HL-60 (cell line): ENCODE data around the gene AKT3.

Experiments
- DNase-seq, 2 experiments: peaks; one replicate each; pipeline ENCODE4 v3.0.0-alpha.2; 2010 to 2020; ENCODE audit warnings: low read depth in 1 of 2, low spot score in 1 of 2
- H3K27ac ChIP-seq: fragments of 250-450 bp; sonication (Bioruptor Pico); replicated peaks from 2 replicates; pipeline ENCODE4 v1.5.1; 2020; ENCODE audit warnings: mild to moderate bottlenecking, moderate library complexity
- H3K27me3 ChIP-seq: fragments of 250-450 bp; sonication (Bioruptor Pico); 2 replicates; pipeline ENCODE4 v1.5.1; 2021; ENCODE audit warnings: mild to moderate bottlenecking, moderate library complexity; ENCODE audit not compliant: insufficient read depth, poor library complexity, severe bottlenecking
- H3K4me3 ChIP-seq: replicated peaks from 2 replicates; pipeline ENCODE4 v1.5.1; 2011; ENCODE audit warnings: mild to moderate bottlenecking, control low read depth, low read length; ENCODE audit not compliant: insufficient read depth
- GABPA ChIP-seq: IDR thresholded peaks from 2 replicates; pipeline ENCODE4 v1.6.1; 2012; ENCODE audit warnings: low read depth
- POLR2AphosphoS5 ChIP-seq: IDR thresholded peaks from 2 replicates; pipeline ENCODE4 v1.6.1; 2012; ENCODE audit warnings: low read depth
- SPI1 ChIP-seq: IDR thresholded peaks from 2 replicates; pipeline ENCODE4 v1.6.1; 2012; ENCODE audit warnings: low read depth, mild to moderate bottlenecking, borderline replicate concordance
- TF ChIP-seq, protein P1 (sequence below): IDR thresholded peaks from one replicate; pipeline ENCODE4 v1.5.1; 2011; ENCODE audit warnings: low read length, control low read depth, inconsistent platforms; ENCODE audit not compliant: insufficient read depth
- TF ChIP-seq, protein P2 (sequence below): IDR thresholded peaks from 2 replicates; pipeline ENCODE4 v1.6.1; 2012; ENCODE audit warnings: low read depth; ENCODE audit not compliant: insufficient replicate concordance

AKT3 gene

DNA sequence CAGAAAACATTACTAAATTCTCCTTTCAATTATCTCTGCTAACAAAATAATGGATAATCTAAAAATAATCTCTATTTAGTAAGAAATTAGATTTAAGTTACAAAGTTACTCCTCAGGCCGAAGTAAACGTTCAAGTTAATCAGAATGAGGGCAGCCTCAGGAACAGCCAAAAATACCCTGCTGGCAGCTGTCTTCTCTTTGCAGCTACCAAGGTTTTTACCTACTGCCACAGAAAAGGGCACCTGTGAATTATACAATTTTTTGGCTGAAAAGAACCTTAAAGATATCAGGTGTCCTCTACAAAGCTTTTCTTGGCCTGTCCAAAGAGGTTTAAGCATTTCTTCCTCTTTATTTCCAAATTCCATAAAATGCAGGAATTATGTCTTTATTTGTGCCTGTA lies 84.4 kb downstream of the AKT3 start:
- no peak overlapping the region for H3K4me3 ChIP-seq
- TF ChIP-seq POLR2AphosphoS5 (no peak), SPI1 (no peak), GABPA (no peak)
- TF ChIP-seq, protein P1, sequence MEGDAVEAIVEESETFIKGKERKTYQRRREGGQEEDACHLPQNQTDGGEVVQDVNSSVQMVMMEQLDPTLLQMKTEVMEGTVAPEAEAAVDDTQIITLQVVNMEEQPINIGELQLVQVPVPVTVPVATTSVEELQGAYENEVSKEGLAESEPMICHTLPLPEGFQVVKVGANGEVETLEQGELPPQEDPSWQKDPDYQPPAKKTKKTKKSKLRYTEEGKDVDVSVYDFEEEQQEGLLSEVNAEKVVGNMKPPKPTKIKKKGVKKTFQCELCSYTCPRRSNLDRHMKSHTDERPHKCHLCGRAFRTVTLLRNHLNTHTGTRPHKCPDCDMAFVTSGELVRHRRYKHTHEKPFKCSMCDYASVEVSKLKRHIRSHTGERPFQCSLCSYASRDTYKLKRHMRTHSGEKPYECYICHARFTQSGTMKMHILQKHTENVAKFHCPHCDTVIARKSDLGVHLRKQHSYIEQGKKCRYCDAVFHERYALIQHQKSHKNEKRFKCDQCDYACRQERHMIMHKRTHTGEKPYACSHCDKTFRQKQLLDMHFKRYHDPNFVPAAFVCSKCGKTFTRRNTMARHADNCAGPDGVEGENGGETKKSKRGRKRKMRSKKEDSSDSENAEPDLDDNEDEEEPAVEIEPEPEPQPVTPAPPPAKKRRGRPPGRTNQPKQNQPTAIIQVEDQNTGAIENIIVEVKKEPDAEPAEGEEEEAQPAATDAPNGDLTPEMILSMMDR, result no peak
- TF ChIP-seq, protein P2, sequence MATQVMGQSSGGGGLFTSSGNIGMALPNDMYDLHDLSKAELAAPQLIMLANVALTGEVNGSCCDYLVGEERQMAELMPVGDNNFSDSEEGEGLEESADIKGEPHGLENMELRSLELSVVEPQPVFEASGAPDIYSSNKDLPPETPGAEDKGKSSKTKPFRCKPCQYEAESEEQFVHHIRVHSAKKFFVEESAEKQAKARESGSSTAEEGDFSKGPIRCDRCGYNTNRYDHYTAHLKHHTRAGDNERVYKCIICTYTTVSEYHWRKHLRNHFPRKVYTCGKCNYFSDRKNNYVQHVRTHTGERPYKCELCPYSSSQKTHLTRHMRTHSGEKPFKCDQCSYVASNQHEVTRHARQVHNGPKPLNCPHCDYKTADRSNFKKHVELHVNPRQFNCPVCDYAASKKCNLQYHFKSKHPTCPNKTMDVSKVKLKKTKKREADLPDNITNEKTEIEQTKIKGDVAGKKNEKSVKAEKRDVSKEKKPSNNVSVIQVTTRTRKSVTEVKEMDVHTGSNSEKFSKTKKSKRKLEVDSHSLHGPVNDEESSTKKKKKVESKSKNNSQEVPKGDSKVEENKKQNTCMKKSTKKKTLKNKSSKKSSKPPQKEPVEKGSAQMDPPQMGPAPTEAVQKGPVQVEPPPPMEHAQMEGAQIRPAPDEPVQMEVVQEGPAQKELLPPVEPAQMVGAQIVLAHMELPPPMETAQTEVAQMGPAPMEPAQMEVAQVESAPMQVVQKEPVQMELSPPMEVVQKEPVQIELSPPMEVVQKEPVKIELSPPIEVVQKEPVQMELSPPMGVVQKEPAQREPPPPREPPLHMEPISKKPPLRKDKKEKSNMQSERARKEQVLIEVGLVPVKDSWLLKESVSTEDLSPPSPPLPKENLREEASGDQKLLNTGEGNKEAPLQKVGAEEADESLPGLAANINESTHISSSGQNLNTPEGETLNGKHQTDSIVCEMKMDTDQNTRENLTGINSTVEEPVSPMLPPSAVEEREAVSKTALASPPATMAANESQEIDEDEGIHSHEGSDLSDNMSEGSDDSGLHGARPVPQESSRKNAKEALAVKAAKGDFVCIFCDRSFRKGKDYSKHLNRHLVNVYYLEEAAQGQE, result no peak
- DNase-seq, result no peak
- peaks cover 5% of the 10 kb centered on the region for H3K27me3 ChIP-seq
- H3K27ac ChIP-seq, result no peak overlapping the region

DNA sequence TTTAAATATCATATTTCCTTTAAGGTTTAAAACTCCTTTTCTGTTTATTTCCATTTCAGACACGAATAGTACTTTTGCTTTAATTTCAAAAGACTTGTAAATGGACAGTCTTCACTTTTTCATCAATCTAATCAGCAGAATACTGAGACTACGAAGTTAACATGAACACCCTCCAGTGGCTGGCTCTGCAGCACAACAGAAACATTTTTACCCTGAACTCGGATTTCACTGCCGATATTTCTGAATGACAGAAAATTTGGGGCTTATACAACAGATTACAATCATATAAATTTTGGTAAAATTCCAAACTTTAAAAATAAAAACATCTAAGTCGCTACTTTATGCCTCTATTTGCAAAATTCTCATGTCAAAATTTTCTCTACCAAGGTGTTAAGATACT lies 86.2 kb downstream of the AKT3 start:
- H3K4me3 ChIP-seq, result no peak overlapping the region
- no peak for DNase-seq
- peaks cover 5% of the 10 kb centered on the region for H3K27me3 ChIP-seq
- H3K27ac ChIP-seq, result no peak overlapping the region
- TF ChIP-seq SPI1, result no peak

DNA sequence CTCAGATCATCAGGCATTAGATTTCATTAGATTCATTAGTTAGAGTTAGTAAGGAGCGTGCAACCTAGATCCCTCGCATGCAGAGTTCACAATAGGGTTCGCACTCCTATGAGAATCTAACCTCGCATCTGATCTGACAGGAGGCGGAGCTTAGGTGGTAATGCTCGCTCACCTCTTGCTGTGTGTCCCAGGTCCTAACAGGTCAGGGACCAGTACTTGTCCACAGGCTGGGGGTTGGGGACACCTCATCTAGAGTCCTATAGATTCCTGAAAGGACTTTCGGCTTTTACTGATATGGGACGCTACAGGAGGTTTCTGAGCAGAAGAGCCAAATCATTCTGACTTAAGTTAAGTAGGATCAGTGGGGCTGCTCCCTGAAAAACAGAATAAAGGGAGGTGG lies 91.4 kb downstream of the AKT3 start:
- no peak for DNase-seq
- H3K4me3 ChIP-seq, result no peak overlapping the region
- no peaks in the 10 kb centered on the region for H3K27me3 ChIP-seq
- TF ChIP-seq POLR2AphosphoS5 (no peak), SPI1 (no peak)
- TF ChIP-seq, protein P1, result no peak
- TF ChIP-seq, protein P2, result no peak
- no peak overlapping the region for H3K27ac ChIP-seq

DNA sequence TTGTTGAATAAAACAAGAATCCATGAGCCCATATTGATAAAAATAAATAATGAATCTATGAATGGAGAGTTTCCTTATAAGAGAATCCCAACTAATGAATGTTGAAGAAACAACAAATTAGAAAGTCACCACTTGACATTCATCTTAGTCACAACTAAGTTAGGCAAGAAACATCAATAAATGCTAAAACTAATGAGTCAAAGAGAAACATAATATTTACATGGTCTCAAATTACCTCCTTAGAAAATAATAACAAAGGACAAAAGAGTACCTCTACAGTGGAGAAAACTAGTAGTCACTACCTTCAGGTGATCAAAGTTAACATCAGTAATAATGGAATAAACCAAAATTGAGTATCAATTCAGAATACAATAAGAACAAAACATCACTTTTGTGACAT lies 93.5 kb downstream of the AKT3 start:
- no peak overlapping the region for H3K27ac ChIP-seq
- H3K4me3 ChIP-seq, result no peak overlapping the region
- no peaks in the 10 kb centered on the region for H3K27me3 ChIP-seq
- no peak for TF ChIP-seq POLR2AphosphoS5
- TF ChIP-seq, protein P2, result no peak
- TF ChIP-seq, protein P1, result no peak
- TF ChIP-seq SPI1, result no peak
- DNase-seq, result no peak
